Left lobe of liver (tissue), 2 donors: Measurements from ENCODE around the gene GDPD3. TPM values are rescaled to one million over a fixed set of nuclear protein-coding genes. Genes with fewer than 3 reads are reported as not detected.
"Not testable (repeated sequence)": the region's sequence is repeated elsewhere in the genome, so short reads cannot be mapped to it uniquely, and the experiment has no call there.

Experiments
- ATAC-seq: fragments of 200-7000 bp; cut with Tn5 transposase; one replicate; pipeline ENCODE4 v1.9.1; 2020; ENCODE audit warnings: mild to moderate bottlenecking, moderate library complexity
- DNase-seq: peaks from one replicate; pipeline ENCODE4 v3.0.0-alpha.2; 2020; ENCODE audit warnings: low spot score
- total RNA-seq: library from RNA; stranded (reverse); gene quantifications from one replicate; pipeline ENCODE4 v1.2.1, GENCODE V29; 2021
- donor health status: DM: no; HTN: no; CAD: no; lungs with moderate emphysema.
- donor health status: DM: no; HTN: yes; CAD: no.

GDPD3 gene
- total RNA-seq, 1 donor from 2014 or later: 1.4 TPM

DNA sequence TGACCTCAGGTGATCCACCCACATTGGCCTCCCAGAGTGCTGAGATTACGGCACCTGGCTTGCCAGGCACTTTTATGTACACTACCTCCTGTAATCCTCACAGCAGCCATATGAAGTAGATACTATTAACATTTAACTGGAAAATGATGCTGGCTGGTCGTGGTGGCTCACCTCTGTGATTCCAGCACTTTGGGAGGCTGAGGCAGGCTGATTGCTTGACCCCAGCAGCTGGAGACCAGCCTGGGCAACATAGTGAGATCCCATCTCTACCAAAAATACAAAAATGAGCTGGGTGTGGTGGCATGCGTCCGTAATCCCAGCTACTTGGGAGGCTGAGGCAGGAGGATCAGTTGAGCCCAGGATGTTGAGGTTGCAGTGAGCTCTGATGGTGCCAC, 11.6 kb upstream of the GDPD3 start:
- ATAC-seq (no peak), DNase-seq (no peak)

DNA sequence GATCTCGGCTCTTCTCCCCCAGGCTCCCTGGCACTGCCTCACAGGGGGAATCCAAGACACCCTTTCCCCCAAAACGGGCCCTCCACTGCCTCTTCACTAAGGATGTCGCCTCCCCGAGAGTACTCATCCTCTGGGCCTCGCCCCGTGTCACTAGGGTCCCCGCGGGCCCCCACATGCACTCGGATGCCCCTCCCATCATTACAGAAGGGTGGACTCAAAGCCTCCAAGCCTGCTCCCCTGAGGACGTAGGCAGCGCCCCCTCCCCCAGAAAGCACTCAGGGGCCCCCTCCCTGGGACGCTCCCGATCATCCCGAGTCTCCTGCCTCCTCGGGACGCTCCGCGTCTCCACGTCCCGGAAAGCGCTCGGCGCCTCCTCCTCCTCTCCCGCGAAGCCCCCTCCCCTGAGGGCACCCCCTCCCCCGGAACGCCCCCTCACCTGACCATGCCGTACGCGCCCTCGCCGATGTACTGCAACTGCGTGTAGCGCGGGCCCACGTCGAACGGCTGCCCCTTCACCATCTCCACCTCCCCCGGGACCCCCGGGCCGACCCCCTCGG, 9.3 kb upstream of the GDPD3 start:
- DNase-seq: no peak

DNA sequence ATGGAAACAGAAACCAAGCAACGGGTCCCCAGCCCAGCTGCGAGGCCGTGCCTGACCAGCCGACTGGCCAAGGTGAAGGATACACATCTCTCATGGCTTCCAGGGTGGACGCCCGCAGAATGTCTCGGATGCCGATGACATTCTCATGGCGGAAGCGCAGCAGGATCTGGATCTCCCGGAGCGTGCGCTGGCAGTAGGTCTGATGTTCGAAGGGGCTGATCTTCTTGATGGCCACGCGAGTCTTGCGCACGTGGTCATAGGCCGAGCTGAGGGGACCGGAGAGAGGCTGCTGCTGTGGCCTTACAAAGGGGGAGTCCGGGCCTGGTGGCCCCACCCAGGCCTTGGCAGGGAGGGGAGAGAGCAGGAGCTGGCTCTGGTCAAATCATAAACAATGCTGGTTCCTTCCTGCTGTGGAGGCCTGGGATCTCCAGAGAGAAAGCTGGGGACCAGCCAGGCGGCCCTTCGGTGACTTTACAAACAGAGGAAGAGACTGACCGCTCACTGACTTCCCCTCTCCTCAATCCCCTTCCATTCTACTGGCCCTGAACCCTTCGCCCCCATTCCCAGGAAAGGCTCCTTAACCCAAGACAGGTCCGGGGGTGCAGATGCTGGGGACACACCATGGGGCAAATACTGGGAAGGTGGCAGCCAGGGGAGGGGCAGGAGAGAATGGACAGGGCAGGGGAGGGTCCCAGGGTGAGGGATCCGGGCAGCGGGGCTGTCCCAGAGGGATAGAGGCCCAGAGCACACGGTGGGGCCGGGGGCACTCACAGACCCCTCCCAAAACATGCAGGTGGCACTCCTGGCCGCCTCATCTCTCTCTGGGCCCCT, 8.6 kb upstream of the GDPD3 start:
- peak; percentile 24 for ATAC-seq
- peak; percentile 56 for DNase-seq

More for the DNA sequence above, 9.3 kb upstream of the GDPD3 start:
- ATAC-seq: peak; percentile 6

- no peak for DNase-seq
- no peak for ATAC-seq
Measured at GRCh38 chr16:30120340-30121105, 7.2 kb upstream of the GDPD3 start.

GRCh38 chr16:30119428-30119827, 6.1 kb upstream of the GDPD3 start:
- ATAC-seq: no peak
- no peak for DNase-seq

DNA sequence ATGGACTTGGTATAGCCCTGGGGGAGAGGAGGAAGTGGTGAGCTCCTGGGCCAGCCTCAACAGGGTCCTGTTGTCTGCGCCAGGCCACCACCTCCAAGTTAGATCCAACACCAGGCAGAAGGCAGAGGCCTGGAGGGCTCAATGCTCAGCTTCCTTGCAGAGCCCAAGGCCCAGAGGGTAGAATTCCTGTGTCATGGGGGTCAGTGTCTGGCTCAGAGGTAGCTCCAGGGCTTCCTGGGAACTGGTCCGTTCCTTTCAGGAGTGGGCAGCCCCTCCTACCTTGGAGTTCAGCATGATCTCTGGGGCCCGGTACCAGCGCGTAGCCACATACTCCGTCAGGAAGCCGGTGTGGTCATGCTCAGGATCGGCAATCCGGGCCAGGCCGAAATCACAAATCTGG, 4.4 kb upstream of the GDPD3 start:
- no peak for ATAC-seq

DNA sequence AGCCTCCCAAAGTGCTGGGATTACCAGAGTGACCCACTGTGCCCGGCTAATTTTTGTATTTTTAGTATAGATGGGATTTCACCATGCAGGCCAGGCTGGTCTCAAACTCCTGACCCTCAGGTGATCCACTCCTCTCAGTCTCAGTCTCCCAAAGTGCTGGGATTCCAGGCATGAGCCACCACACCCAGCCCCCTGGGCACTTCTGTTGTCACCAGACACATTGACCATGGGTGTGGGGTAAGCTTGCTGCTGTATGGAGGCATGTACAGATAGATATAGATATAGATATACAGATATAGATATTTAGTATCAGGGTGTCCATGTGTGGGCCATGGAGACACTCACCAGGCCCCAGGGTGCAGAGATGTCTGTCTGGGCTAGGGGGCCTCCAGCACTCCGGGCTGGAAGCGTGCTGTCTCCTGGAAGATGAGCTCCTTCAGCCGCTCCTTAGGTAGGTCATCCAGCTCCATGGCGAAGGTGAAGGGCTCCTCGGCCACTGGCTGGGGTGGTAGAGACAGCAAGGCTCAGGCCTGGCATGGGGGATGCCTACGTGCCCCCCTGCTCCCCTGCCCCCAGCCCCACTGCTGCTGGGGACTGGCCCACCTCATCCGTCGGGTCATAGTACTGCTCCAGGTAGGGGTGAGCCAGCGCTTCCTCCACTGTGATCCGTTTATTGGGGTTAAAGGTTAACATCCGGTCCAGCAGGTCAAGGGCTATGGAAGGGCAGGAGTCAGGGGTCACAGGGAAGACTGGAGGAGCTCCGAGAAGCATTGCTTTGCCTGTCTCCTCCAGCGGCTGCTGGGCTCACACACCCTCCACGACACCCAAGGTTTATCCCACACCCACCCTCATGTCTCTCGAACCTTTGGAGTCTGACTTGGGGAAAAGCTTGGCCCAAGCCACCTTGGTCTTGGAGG, 3.2 kb upstream of the GDPD3 start:
- DNase-seq (no peak), ATAC-seq (no peak)

More for the DNA sequence above, 4.4 kb upstream of the GDPD3 start:
- no peak for DNase-seq

DNA sequence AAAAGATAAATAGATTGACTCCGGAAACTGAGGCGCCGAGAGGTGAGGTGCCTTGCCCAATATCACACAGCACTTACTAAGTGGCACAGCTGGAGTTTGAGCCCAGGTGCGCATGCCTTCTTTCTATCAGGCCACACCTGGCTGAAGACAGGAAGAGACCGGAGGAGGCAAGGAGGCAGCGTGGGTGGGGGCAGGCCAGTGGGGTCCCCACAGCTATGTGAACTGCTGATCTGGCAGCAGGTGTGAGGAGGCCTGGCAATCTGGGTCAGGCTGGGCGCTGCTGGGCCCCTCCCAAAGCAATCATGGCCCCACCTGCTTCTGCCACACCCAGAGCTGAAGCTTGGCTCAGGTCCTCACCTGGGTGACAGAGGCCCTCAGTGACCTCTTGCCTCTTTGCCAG, 1.9 kb upstream of the GDPD3 start:
- ATAC-seq: peak; percentile 8
- no peak for DNase-seq

DNA sequence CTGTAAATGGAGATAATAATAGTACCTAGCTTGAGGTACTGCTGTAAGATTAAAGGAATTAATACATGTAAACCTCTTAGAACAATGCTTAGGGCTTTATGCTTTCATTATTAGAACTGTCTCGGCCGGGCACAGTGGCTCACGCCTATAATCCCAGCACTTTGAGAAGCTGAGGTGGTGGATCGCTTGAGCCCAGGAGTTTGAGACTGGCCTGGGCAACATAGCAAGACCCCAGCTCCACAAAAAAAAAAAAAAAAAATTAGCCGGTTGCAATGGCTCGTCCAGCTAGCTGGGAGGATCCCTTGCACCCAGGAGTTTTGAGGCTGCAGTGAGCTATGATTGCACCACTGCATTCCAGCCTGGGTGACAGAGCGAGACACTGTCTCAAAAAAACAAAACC, 1.5 kb upstream of the GDPD3 start:
- DNase-seq, ATAC-seq: not testable (repeated sequence)

DNA sequence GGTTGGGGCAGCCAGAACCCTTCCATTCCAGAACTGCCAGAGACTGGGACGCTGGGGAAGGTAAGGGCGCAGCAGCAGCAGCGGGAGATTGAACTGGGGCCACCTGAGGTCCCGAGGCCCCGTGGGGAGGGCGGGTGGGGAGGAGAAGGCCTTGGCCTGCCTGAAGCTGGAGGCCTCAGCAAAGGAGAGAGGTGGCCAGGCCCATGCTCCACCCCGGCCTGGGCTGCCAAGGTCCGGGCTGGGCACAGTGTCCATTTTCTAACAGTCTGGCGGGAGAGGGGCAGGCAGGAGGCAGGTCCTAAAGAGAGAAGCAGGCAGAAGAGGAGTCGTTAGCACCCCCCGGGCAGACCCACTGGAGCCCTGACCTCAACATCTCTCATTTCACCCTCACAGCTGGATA, 1.1 kb upstream of the GDPD3 start:
- no peak for ATAC-seq
- no peak for DNase-seq

DNA sequence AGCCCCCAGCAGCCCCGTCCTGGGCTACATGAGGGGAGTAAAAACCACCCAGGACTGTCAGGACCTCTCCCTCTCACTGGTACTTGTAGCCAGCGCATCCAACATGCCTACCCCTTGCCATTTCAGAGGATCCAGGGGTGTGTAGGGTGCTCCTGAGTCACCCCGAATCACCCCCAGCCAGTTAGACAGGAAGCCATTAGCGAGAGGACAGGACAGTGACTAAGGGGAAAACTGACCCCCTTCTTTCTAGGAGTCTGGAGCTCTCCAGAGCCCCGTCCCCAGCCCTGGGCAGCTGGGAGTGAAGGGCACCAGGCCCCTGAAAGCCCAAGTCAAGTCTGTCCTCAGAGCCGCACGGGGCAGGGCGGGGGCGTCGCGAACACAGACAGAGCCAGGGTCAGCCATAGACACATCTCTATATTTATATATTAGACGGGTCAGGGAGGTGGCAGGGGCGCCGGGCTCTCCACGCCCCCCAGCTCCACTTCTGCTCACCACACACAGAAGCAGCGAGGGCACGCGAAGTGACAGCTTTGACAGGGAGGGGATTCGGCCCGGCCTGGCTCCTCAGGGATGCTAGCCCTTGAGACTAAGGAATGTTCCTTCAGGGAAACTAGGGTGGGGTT, 485 bp upstream of the GDPD3 start:
- no peak for ATAC-seq
- no peak for DNase-seq

DNA sequence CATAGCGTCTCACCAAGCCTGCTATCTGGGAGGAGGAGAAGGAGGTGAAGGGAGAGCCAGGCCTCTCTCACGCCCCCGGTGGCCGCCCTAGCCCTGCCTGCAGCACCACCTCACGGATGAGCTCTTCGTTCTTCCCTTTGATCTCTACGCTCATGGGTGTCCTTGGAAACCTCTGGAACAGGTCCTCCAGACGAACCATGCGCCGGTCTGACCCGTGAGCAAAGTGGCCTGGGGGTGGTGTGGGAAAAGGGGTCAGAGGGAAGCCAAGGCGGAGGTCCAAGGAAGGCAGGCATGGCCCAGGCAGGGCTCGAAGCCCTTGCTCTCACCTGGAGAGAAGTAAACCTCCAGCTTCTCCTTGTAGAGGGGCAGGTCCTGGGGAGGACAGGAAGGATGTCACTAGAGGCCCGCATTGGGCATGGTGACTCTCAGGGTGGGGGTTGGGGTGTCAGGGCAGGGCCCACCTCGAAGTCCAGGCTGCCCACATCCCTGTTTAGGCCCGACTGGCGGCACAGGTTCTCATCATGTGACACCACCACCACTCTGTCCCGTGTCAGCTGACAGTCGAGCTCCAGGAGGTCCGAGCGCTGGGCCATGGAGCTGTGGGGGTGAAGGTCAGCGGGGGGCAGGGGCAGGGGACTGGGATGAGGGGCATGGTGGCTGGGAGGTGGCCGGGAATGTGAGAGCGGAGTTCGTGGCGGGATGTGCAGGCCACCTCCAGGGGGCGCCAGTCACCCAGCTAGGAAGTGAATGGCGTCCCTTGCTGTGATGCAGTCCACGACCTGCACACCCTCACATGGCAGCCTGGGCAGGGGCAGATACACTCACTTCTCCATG, 923 bp downstream of the GDPD3 start:
- peak; percentile 67 for ATAC-seq

DNA sequence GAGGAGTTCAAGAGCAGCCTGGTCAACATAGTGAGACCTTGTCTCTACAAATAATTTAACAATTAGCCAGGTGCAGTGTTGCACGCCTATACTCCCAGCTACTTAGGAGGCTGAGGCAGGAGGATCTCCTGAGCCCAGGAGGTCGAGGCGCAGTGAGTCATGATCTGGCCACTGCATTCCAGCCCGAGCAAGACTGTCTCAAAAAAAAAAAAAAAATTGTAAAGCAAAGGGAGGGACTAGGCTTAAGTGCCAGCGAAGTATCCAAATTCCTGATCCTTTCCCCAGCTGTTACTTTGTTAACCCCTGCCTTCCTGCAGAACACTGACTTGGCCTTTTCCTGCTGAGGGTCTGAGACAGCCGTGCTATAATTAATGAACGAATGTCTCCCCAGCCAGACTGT, 2.7 kb downstream of the GDPD3 start:
- no peak for ATAC-seq
- DNase-seq: no peak

More for the DNA sequence above, 923 bp downstream of the GDPD3 start:
- DNase-seq: peak; percentile 55

- DNase-seq (no peak), ATAC-seq (no peak)
Measured at GRCh38 chr16:30108059-30108850, 5.1 kb downstream of the GDPD3 start.

DNA sequence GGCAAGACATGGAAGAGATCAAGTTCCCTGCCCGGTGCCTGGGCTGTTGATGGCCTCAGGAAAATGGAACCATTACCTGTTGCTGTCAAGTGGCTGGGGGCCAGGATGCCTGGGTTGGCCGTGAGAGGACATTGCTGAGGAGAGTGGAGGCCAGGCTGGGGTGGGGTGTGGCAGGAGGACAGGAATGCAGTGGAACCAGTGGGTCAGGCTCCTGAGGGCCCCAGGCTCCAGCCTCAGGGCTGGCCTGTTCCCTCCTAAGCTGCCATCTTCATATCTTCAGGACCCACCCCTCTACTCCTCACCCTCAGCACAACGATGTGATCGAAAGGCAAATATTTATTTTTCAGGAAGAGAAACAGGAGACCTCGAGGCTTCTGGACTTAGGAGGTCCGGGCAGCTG, 8.8 kb downstream of the GDPD3 start:
- DNase-seq (no peak), ATAC-seq (no peak)

GRCh38 chr16:30104090-30104489, 9.2 kb downstream of the GDPD3 start:
- no peak for ATAC-seq

GRCh38 chr16:30096862-30097563, 16.3 kb downstream of the GDPD3 start:
- ATAC-seq: no peak
- DNase-seq: no peak

More at GRCh38 chr16:30104090-30104489, 9.2 kb downstream of the GDPD3 start:
- no peak for DNase-seq
